ENCODE measurements around the gene LYRM1.

Gene LYRM1

DNA sequence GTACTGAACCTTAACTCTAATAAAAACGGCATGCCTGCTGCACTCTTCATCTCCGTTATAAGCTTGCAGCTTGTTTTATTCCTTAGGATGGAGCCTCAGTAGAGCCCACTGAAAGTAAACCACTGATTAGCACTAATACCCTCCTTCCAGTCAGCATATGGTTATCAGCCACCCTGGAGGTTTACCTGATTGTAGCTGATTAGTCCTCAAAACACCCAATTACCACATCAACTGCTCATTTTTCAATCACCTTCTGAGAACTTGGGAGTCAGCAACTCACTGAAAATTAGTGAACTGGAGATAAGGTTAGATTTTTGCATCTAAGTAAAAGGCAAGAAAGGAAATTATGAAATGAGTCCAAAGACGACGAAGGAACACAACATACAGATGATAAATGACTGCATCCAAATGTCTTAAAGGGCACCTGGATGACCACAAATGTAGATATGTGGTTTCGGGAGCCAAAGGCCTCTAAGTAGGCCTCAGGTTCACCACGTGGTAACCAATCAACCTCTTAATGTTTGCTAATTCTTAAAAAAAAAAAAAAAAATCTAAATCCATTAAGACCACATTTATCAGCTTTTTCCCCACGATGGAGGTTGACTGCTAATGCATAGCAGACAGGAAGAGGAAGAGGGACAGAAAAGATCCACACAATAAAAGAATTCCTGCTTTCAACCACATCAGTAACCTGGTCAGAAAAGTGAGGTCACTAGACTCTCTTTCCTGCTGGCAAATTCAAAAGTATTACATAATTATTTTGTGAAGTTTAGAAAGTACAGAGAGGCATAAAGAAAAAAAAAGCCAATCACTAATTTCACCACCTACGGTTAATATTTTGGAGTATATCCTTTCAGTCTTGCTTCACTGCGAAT is 28.4 kb upstream of the LYRM1 start:
- no peak for DNase-seq

DNA sequence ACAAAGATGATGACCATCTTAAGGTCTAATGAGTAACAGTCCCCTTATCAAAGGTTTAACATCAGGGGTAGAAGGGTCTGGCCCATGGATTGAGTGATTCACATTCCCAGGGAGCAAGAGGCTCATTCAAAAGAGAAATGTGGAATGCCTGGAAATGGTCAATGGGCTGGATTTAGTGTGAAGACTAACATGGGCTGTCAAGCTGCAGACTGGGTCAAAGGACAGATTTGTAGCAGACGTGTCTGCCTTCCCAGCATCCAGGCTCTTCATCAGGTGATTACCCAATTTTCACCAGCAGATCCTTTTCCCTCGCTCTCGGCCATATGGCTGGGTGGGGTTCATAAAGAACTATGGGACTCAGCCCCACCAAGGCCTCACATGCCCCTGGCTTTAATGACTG is 27.2 kb upstream of the LYRM1 start:
- DNase-seq = no peak

DNA sequence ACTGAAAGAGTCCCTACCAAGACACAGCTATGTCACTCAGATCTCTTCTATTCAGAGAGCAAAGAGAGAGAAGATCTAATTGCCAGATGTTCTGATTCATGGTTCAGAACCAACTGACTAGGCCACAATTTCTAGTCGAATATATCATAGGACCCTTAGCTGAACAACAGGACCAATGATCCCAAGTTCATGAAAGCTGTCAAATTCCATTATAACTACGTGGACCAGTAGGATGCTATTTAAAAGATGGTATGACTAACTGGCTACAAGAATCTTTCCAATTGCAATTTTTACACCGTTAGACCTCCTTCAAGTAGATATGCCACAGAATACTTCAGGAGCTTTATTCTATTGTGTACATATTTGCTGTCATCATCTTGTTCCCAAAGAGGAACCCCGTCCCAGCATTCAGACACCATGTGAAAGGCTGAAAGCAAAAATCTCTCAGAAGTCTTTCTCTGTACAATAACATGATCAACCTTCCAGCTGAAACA is 26.4 kb upstream of the LYRM1 start:
- DNase-seq = peak in 3 of 4 experiments; percentile 20 to 41 (median 34)

DNA sequence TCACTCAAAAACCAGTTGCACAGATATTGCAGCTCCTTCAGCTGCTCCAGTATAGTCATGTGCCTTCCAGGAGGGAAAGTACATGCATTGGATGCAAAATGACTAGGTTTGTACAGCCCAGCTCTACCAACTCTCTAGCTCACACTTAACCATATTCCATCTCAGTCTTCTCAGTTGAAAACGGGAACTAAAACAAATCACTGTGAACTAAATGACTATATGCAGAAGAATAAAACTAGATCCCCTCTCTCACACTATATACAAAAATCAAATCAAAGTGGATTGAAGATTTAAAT is 25.3 kb upstream of the LYRM1 start:
- peak in 2 of 4 experiments; percentile 21 to 34 for DNase-seq

DNA sequence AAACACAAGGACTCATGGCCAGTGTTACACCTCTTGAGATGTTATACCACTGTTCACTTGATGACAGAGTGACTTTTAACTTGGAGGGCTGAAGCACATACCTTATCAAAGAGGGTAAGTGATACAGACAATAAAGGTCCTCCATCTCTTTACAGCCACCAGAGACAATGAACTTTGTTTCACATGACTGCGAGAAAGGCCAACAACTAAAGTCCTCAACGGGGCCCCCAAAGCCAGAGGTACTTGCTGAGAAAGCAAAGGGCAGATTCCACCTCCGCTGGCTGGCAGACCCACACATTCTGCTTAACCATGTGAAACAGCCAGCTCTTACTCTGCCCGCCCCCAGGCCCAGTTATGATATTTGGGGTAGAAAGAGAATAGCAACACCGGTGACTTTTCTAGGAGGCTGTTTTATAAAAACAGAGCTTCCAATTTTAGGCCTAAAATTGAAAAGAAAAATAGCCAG is 21.9 kb upstream of the LYRM1 start:
- no peak for DNase-seq

DNA sequence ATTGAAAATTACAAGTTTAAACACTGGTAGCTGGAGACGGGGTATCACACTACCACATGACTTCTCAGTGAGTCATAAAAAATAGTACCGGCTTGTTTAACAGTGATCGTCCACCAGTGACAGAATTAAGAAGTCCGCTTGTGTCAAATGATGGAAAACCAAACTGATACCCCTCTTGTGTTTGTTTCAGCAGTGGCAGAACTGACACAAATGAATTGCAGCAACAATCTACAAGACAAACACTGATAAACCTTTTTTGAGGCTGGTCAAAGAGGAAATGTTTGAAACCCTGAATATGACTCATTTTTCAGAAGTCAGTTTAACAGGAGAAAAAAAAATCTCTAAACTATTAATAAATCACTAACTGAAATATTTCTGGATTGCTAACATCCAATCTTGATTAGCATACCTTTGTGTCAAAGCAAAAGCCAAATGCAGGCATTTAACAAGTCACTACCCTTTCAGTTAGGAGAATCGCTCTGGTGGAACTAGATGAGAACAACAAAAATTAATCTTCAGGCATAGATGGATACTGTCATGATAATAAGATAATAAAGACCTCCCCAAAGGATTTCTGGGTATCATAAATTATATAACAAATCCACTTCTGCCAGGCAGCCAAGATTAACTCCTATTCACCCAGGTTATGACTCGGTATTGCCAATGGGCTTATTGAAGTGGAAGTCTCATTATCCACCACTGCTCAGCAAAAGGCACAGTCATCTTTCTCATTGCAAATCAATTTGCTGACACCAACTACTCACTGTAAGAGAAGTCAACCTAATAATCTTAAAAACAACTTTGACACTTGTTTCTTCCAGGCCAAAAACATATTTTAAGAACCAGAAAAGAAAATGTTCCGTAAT is 21.2 kb upstream of the LYRM1 start:
- DNase-seq = peak in 2 of 4 experiments; percentile 38 to 47

DNA sequence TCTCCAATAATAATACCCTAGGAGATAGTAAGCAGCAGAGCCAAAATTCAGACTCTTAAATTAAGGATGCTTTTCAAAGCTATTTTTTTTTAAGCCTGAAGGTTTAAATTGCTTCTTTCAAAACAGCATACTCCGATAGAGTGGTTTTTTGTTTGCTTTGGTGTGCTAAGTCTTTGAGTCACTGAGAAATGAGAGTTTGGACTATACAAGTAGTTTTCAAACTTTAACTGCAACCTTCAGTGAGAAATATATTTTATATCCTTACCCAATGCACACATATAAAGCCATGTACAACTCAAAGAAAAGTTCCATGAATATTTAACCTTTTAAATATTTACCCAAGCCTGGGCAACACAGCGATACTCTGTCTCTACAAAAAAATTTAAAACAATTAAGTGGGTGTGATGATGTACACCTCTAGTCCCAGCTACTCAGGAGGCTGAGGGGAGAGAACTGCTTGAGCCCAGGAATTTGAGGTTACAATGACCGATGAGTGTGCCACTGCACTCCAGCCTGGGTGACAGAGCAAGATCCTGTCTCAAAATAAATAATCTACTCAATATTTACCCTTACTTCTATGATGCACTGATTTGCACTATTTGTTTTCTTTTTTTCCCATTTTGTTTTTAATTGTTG is 19.6 kb upstream of the LYRM1 start:
- DNase-seq = no peak

DNA sequence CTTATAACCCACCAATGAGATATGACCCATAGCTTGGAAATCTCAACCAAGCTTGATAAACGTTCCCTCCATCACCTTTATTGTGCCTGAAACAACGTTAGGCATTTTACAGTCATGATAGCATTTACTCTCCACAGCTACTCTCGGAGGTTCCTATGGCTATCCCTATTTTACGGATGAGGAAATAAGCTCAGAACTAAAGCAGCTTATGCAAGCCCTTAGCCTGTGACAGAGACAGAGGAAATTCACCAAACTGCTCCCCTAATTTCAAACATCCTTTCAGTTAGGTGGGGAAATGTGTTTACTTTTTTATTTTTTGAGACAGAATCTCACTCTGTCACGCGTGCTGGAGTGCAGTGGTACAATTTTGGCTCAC is 19.1 kb upstream of the LYRM1 start:
- peak in 3 of 4 experiments; percentile 34 to 57 (median 47) for DNase-seq

DNA sequence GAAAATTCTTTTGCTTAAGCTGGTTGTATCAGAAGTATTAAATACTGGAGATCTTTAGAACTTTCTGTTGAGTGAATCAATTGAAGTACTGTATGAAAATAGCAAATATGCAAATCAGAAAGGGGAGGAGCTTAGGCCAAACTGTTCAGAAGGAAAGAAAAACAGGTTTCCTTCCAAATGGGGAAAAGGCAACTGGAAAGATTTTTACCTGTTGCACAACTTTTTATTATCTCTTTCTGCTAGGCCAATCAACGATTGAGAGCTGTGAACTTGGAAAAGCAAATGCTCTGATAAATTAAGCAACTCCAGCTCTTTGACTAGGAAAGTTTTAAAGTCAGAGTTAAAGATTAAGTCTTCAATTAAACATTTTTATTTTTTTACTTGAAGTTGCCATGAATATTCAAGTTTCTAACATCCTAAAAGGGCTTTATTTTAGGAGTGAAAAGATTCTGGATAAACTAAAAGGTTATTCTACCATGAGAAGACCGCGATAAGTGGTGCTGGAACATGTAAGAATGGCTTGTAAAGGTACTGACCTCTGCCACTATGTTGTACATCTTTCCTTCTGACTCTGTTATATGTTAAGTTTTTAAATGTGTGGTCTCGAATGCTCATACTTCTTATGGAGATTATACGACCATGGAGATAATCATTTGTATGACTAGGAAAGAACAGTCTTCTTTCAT is 16.9 kb upstream of the LYRM1 start:
- no peak for DNase-seq

DNA sequence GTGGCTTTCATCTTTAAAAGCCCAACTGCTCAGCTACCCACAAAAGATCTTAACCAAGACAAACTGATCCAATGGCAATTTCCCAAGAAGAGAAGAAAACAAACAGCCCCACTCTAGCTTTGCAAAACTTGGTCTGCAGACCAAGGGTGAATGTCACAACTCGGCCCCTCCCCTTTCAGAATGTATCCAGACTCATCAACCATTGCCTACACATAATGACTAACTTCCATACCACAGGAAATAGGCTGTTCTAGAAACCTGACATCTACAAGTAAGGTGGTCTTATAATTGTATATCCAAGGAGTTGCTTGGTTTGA is 16.4 kb upstream of the LYRM1 start:
- DNase-seq = peak; percentile 43 to 69 (median 64)

DNA sequence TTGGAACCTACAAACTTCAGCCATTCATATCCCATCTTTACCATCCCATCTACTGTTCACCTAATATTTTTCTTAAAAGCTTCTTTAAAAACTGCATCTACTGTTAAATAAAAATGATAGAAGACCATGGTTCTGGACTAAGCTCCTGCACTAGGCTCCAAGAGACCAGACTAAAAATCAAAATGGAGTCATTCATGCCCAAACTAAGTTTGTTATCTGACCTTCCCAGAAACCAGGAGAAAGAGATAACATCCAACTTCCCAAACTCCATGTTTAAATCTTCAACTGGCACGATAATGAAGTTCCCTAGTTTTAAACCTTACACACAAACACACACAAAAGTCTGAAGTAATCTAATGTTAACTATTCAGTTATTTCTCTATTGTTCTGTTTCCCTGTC is 14.3 kb upstream of the LYRM1 start:
- DNase-seq = no peak

DNA sequence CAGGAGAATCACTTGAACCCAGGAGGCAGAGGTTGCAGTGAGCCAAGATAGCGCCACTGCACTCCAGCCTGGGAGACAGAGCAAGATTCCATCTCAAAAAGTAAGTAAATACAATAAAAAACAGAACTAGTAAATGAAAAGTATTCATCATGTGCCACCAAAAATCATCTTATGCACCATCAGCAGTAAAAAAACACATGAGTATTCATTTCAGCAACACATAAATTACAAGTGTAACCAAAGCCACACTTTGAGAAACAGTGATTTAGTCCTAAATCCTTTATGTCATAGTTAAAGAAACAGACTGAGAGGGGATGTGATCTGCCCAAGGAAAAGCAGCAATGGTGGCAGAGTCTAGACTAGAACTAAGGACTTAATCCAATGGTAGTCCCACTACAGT is 13.4 kb upstream of the LYRM1 start:
- peak in 1 of 4 experiments; percentile 44 for DNase-seq

DNA sequence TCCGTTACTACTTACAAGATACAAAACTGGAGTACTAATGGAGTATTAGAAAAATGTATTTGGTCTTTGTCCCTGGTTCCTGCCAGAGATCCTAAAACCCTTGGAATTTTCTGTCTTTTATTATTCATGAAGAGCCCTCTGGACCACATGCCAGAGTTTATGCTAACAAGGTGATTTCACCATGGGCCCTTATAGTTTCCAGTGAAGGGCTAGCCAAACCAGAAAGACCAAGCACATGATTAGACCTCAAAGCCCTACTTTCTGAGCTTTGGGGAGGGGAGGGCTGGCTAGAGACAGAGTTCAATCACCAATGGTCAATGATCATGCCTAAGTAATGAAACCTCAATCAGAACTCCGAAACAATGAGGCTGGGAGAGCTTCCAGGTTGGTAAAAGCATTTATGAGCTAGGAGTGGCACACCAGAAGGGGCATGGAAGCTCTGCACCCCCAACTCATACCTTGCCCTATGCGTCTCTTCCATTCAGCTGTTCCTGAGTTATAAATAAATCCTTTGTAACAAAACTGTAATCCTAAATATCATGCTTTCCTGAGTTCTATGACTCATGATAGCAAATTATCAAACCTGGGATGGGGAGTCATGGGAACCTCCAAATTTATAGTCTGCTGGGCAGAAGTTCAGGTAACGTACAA is 10.8 kb upstream of the LYRM1 start:
- DNase-seq = no peak

DNA sequence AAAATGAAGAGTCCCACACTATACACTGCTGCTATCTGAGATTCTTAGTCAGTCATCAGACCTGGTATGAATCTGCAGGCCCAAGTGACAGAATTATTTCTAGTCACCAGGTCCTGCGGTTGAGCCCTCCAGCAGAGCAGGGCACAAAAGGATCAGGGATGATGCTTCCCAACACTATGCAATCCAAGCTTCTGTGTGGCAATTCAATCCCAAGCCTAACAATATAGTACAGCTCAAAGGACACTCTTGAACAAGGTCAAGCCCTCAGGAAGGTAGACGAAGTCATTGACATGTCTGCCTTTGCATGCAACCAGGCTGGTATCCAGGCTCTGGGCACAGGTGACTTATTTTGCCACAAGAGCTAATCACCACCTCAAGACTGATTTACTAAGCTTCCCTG is 6.2 kb upstream of the LYRM1 start:
- DNase-seq = no peak

DNA sequence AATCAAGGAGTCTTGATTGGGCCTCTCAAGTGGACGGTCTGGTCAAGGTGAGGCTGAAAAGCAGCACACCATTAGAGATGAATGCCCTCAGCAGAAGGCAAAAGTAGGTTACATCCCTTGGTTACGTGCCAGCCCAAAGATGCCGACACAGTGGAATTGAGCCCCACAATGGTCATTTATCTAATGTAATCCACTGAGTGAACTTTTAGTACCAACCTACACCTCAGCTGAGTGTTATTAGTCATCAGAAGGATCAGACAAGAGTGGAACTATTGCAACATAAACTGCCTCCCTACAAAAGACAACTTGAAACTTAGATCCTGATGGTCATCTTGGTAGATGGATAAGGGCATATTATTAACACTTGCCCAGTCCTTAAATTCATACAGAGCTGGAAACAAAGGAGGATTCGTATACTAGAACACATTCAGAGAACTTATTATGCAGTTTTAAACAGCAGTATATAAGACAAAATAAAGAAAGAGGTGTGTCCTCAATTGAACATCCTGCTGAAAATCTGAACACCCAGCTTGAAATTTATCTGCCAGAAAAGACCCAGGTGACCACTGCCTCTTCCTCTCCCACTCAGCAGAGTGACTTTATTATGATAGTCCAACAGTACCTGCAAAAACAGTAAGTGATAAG is 3.2 kb upstream of the LYRM1 start:
- DNase-seq = peak; percentile 57 to 86 (median 74)

DNA sequence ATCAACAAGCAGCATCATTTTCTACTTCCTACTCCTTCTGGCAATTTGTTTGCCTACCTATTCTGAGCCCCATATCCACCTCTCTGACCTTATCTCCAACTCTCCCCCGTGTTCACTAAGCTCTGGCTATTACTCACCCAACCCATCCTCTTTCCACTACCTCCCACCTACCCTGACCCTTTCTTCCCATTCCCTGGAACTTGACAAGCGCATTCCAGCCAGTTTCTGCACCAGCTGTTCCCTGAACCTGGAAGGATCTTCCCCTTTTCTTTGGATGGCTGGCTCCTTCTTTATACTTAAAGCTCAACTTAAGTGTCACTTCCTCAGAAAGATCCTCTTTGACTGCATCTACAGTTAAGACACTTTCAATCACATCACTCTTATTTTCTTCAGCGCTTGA is 2.6 kb upstream of the LYRM1 start:
- peak in 3 of 4 experiments; percentile 30 to 51 (median 50) for DNase-seq

DNA sequence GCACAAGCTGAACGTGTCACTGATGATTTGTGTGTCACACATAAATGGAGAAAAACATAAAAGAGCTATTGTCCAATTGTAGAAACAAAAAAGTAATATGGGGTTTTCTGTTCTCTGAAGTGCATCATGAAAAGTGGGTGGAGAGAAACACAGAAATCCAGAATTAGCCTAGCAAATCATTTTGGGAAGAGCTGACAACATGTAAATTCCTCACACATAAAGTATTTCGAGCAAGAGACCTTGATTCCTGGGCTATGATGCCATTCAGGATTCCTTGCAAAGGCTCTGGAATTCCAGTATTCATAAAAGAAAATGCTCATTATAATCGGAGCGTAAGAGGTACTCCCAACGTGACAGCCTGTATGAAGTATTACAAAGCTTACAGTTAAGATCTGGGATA is 1.5 kb upstream of the LYRM1 start:
- no peak for DNase-seq

DNA sequence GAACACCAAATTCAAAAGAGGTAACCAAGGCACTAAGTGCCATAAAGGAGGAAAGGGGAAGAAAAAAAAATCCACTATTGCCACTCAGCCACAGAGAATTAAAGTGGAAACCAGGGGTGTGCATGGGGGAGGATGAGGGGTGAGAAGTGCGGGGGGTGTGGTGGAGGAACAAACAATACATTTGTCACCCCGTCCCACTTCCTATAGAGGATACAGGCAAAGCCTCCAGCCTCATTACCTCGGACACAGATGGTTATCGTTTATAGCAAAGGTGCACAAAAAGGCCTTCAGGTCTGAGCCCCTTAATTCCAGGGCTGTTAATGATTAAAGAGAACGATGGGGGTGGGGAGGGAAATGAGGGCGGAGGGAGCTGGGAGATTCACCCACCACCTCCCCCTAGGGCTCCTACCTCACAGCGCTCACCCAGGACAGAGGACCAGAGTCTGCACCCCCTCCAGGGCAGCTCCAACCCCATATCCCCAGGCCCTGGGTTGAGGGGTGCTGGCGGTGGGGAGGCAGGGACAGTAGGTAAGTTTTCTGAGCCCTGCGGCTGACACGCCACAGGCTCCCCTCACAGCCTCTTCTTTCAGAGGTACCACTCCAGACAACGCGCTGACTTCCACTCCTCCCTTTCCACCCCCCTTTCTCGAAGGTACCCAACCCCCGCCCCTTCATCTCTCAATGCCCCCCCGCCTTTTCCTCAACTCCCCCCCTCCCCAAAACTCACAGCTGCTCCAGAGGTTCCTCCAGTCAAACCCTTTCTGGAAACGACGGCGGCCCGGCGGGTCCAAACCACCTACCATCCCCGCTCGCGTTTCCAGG is 883 bp upstream of the LYRM1 start:
- peak in 2 of 4 experiments; percentile 32 to 34 for DNase-seq

DNA sequence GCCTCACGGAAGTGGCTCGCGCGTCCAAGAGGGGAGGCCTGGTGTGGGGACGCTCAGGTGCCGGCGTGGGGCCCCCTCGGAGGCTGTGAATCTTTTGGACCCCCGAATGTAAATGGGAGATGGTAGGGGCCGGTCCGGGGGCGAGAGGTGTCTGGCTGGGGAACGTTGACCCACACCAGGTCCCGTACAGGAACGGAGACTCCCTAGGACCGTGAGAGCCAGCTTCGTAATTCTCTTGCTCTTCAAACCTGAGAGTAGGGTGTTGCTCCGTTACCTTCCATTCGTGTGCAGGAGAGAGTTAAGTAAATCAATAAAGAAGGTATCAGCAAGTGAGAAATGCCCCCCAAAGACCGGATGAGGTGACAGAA is 481 bp downstream of the LYRM1 start:
- DNase-seq = no peak

DNA sequence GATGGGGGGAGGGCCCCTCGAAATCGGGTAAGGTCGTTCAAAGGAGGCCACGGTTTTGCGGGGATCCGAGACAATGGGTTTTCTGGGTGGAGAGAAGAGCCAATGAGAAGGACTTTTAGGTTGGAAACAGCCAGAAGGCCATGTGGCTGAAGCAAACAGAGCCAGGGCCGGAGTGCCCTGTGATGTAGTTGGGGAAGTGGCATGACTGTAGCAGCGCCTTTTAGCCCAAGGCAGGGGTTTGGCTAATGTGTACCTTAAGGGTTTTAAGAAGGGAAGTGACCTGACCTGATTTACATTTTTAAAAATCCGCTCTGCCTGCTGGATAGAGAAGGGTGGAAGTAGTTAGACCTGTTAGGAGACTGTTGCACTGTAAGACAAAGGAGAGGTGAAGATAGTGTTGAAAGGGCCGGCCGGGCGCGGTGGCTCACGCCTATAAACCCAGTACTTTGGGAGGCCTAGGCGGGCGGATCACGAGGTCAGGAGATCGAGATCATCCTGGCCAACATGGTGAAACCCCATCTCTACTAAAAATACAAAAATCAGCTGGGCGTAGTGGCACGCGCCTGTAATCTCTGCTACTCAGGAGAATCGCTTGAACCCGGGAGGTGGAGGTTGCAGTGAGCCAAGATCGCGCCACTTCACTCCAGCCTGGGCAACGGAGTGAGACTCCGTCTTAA is 1.0 kb downstream of the LYRM1 start:
- DNase-seq = peak; percentile 71 to 81 (median 76)

Data from suppressor macrophage (primary cell).